NCI-H526 treated with DMSO at 0.1 percent for 48 hours (cell line): ENCODE measurements around the gene MAST4.

Source experiments
- DNase-seq: peaks from one replicate; lab custom pipeline; 2025; lab: John Stamatoyannopoulos, UW

MAST4 gene

DNA sequence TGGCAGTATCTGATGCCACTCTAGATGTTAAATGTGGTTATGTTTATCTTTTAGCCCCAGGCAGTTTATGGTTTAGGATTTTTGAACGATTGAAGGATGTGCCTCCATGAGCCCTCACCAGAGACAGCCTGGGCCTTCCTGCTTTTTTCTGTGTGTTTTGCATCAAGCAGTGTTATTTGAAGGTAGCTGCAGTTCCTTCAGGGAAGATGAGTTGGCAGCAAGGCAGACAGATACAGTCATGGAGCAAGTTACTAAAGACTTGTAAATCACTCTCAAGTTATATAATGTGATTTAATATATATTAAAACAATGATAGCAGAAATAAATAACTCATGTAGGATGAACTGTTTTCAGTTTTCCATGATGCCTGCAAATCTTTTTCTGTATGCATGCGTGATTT is 395.6 kb downstream of the MAST4 start:
- DNase-seq, result no peak

DNA sequence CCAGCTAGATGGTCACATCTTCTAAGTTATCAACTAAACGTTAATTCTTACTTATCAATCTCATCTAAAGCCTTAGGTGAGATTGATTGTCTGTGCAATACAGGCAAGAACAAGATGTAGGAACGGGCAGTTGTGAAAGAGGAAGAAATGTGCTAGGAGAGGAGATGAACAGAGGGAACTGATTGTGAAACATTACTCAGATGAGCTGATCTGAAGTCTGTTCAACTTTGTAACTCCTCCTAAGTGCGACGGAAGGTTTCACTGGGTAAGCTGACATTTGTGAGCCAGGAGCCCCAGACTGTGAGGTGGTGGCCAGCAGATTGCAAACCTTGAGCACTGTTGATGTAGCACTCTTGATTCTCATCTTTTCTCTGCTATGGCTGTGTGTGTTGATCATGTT is 396.4 kb downstream of the MAST4 start:
- DNase-seq, result no peak

GRCh38 chr5:66993448-66993847 is 397.3 kb downstream of the MAST4 start:
- no peak for DNase-seq

GRCh38 chr5:66993882-66994281 is 397.7 kb downstream of the MAST4 start:
- no peak for DNase-seq

DNA sequence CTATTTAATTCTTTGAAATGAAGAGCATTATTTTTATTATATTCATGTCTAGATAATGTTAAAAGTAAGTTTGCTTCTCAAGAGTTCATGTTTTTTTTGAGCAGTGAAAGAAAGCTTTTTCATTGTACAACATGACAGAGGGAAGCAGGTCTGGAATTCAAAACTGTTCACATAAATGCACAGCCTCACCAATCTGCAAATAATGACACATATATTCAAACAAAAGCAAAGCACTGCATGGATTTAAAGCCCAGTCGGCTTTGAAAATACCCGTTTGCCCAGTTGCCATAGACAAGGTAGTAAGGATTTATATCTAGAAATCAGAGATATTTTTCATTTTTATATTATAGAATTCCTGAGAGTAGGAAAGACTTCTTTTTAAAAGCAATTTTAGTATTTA is 398.6 kb downstream of the MAST4 start:
- no peak for DNase-seq

DNA sequence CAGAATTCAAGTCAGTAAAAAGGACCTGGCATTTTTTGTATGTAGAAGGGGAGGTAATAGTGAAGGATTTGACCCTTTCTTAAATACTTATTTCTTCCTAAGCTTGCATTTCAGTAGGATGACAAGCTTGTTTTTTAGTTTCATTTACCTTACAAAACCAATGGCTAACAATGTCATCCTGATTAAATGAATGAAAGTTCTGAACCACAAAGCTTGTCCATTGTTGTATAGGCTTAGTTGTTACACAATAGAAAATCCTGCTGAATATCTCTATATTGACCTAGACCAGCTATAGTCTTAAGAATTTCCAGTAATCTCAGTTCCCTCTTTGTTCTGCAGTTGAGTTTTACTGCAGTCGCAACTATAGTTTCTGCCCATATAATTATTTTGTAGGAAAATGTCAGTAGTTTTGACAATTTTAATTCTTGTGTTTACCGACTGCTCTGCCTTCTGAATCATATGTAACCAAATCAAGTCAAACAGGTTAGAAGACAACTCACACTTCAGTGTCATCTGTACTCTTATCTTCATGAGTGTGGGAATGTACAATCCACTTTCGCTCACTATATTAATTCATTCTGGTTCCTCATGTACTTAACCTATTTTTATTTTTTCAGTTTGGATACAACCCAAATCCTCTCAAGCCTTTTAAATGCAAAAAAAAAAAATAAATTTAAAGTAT is 404.7 kb downstream of the MAST4 start:
- DNase-seq, result no peak

DNA sequence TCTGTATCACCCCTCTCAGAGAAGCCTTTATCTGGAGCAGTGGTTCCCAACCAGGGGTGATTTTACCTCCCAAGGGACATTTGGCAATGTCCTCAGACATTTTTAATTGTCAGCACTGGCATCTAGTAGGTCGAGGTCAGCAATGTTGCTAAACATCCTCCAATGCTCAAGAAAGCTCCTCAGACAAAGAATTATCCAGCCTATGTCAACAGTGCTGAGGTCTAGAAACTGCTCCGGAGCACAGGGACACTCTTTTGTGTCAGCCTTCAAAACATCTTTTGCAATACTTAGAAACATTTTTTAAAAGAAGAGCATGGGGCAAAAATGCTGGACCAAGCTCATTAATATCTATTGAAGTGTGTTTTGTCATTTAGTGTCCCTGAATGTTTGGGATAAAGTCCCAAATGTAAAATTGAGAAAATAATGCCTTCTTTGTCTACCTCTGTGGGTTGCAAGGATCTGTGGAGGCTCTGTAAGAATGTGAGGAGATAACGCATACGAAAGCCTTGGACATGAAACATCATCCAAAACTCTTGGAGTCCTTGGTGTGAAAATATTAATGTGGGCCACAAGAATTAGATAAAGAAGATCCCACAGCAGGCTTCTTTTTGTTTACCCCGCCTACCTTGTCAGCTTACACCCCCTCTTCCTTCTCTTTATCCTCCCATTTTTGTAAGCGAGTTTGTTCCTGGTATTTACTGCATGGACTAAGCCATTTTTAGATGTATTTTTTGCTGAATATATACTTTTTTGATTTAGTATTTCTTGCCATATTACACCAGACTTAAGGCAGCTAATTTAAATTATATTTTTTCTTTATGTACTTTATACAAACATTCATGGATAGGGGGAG is 406.9 kb downstream of the MAST4 start:
- no peak for DNase-seq

GRCh38 chr5:67003685-67003934 is 407.4 kb downstream of the MAST4 start:
- DNase-seq, result no peak

- peak; percentile 83 for DNase-seq
Measured at GRCh38 chr5:67003935-67004729, 407.9 kb downstream of the MAST4 start.

GRCh38 chr5:67004730-67005350 is 408.6 kb downstream of the MAST4 start:
- DNase-seq, result no peak

DNA sequence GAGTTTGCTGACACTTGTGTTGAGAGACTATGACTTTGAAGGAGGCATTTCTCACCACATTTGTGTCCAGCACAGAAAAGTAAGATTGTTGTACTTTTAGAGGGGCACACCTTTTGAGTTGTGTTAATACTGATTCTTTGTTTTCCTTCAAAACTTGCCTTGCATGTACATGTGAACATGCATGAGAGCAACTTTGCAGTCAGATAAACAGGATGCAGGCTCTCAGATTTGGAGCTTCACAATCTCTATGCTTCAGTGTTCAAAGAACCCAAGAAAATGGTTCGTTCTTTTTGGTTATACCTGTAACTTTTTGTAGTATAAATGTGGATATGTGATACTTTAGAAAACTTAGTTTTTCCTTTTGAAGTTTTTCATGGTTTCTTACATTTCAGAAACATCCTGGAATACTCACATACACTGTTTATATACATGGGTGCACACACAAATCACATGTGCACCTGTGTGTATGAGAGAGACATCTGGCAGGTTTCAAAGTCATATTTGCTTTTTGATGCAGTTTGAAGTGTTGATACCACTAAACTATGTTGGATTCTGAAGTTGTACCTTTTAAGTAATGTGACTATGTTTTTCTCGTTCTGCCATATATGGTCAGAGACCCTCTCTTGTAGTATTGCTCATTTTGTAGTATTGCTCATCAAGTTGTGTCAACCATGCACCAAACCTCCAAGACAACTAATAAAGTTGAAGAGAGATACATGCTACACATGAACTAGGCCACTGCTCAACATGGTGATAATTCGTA is 409.7 kb downstream of the MAST4 start:
- no peak for DNase-seq

DNA sequence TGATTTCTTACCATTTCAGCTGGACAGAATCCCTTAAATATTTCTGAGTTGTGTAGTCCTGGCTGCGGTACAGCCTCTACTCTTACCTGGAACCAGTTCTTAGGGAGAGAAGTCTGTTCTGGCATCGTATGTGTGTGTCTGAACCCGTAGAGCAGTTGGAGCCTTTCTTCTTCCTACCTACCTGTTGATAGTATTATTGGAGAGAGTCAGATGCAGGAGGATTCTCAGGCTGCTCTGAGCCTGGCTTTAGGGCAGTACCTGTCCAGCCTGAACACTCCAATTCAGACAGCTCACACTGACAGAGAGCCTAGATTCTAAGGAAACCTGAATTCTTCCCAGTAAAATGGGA is 410.3 kb downstream of the MAST4 start:
- DNase-seq, result no peak

GRCh38 chr5:67009028-67009427 is 412.8 kb downstream of the MAST4 start:
- no peak for DNase-seq

DNA sequence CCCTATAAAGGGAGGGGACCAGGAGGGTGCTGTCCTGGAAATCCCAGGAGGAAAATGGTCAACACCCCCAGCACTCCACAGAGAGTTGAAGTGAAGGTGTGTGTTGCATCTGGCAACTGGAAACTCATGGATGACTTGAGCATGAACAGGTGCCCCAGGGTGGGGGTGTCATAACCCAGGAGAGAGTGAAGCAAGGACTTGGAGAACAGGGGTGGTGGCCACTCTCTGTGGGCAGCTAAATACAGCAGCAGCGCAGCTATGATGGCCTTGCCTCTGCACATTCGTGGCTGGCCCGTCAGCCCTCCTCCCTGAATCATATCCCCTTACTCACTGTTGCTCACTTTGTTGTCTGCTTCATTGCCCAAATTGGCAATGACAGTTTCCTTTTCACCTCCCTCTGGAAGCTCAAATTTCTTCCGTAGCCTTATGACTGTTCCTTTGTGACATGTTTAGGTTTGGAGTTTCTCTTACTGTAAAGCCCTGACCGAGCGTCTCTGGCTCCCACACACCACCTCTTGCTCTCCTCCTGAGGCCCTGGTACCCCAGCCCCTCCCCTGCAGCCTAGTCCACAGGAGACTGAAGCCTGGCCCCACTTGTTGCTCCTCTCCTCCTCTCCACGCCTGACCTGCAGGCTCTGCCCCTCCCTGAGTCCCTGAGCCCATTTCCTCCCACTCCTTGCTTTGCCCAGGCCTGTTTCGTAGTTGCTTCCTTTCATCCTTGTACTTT is 414.7 kb downstream of the MAST4 start:
- DNase-seq, result no peak

DNA sequence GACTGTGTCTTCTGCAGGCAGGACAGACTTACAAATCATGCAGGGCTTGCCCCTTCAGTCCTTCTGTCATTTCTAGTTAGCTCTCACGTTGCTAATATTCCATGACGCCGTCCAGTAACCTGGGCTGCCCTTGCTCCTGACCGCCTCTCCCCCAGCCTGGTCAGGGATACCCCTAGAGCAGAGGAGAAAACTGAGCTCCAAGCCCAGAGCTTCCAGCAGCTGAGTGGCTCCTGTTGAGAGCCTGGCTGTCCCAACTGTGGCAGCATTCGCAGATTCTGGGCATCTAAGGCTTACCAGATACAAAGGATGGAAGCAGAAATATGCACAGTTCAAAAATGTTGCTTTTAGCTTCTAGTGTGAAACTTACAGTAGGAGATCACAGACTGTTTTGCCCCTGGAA is 415.2 kb downstream of the MAST4 start:
- DNase-seq, result no peak

GRCh38 chr5:67012171-67012570 is 416.0 kb downstream of the MAST4 start:
- DNase-seq, result no peak

- no peak for DNase-seq
Measured at GRCh38 chr5:67013719-67014118, 417.5 kb downstream of the MAST4 start.

DNA sequence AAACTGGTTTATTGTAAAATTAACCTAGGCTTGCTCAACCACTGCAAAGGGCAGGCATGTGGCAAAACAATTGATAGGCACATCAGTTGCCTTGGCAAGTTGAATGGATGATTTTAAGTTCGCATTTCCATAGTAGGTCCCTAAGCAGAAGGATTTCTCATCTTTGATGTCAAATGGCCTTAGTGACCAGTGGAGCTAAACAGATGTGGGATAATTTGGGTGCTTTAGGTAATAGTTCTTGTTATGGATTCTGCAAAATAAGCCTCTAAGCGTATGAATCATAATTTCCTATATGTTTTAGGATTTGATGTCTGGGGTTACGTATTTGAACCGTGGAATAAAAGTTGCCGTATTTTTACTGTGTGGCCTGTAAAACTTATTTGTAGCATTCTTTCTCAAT is 418.0 kb downstream of the MAST4 start:
- no peak for DNase-seq

DNA sequence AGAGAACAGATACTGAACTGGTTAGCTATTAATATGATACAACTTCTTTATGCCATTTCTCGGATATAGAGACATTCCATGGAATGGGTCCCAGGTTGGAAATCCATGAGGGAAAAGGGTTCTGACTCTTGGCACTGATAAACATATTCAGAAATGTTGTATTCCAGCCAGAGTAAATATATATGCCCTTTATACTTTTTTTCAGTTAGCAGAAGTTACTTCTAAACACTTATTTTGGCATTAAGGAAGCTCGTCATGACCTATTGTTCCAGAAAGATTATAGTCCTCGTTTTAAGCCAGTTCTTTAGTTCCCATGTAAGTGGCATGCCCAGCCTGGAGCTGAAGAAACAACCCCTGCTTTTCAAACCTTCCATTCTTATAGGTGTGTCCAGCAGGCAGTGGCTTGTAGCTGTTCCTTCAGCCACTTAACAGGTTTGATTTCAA is 418.8 kb downstream of the MAST4 start:
- no peak for DNase-seq

DNA sequence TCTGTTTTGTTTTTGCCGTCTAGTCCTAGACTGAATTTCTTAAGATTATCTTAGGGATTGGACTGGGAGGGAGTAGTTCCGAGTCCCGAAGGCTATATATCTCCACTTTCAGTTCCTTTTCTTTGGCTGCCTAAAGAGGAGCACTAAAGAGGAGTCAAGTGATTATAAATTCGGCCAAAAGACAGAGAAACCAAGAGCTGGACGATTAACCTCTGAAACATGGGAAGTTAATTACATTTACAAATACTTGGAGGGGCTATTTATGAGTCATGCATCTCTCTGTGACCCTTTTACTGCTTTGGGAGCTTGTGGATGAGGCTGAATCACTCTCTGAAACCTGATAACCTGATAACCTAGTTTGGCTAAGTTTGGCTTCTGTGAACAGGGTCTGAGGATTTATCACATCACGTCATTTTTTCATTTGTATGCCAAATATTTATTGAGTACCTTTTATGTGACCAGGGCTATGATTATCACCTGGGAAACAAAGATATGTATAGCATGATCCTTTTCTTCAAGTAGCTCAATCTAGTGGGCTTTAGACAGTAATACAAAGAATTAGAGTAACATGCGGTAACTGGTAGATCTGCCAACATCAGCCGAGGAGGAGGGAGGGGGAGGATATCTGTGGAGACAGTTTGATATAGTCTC is 419.5 kb downstream of the MAST4 start:
- DNase-seq, result no peak
